ENCODE measurements around the gene TDRD10.
A peak's percentile ranks its signal among the peaks of the same experiment; 100 is the strongest.

Gene TDRD10

GRCh38 chr1:154536570-154536969 is 34.6 kb downstream of the TDRD10 start:
- peaks cover 7% of the 10 kb centered on the region for H3K27me3 ChIP-seq (replicated peaks)
- in situ Hi-C loops (cut with HindIII; ENCODE audit: low pct_ligation_motif_present, low sequenced_read_pairs) = no loop called here
- DNase-seq = no peak

GRCh38 chr1:154539486-154540483 is 37.8 kb downstream of the TDRD10 start:
- TF ChIP-seq CTCF (IDR thresholded peaks at IDR 0.05; ENCODE audit: low read depth, low read length, missing control alignments) = no peak
- H3K27ac ChIP-seq = no peak overlapping the region
- no peaks in the 10 kb centered on the region for H3K36me3 ChIP-seq (replicated peaks)
- DNase-seq = no peak
- H3K27me3 ChIP-seq (replicated peaks) = peaks cover 12% of the 10 kb centered on the region
- in situ Hi-C loops (cut with HindIII; ENCODE audit: low pct_ligation_motif_present, low sequenced_read_pairs) = no loop called here
- H3K4me3 ChIP-seq (ENCODE audit: low read depth, low read length) = no peak overlapping the region

More at GRCh38 chr1:154536570-154536969, 34.6 kb downstream of the TDRD10 start:
- Histone ChIP-seq H3K4me3 (ENCODE audit: low read depth, low read length) (no peak overlapping the region), H3K36me3 (replicated peaks) (no peaks in the 10 kb centered on the region), H3K27ac (no peak overlapping the region)
- no peak for TF ChIP-seq CTCF (IDR thresholded peaks at IDR 0.05; ENCODE audit: low read depth, low read length, missing control alignments)

GRCh38 chr1:154541231-154541630 is 39.2 kb downstream of the TDRD10 start:
- Histone ChIP-seq H3K27ac (no peak overlapping the region), H3K27me3 (replicated peaks) (peaks cover 12% of the 10 kb centered on the region), H3K36me3 (replicated peaks) (no peaks in the 10 kb centered on the region), H3K4me3 (ENCODE audit: low read depth, low read length) (no peak overlapping the region)
- no peak for DNase-seq
- no peak for TF ChIP-seq CTCF (IDR thresholded peaks at IDR 0.05; ENCODE audit: low read depth, low read length, missing control alignments)
- in situ Hi-C loops (cut with HindIII; ENCODE audit: low pct_ligation_motif_present, low sequenced_read_pairs) = no loop called here

- Histone ChIP-seq H3K4me3 (ENCODE audit: low read depth, low read length) (no peak overlapping the region), H3K27me3 (replicated peaks) (peaks cover 6% of the 10 kb centered on the region), H3K36me3 (replicated peaks) (peaks cover 23% of the 10 kb centered on the region), H3K27ac (no peak overlapping the region)
- peak; percentile 38 for DNase-seq
- TF ChIP-seq CTCF (IDR thresholded peaks at IDR 0.05; ENCODE audit: low read depth, low read length, missing control alignments) = peak; percentile 91
- in situ Hi-C loops (cut with HindIII; ENCODE audit: low pct_ligation_motif_present, low sequenced_read_pairs) = no loop called here
Measured at GRCh38 chr1:154546264-154547063, 44.4 kb downstream of the TDRD10 start.

GRCh38 chr1:154547105-154547732 is 45.2 kb downstream of the TDRD10 start:
- TF ChIP-seq CTCF (IDR thresholded peaks at IDR 0.05; ENCODE audit: low read depth, low read length, missing control alignments) = no peak
- in situ Hi-C loops (cut with HindIII; ENCODE audit: low pct_ligation_motif_present, low sequenced_read_pairs) = no loop called here
- no peak for DNase-seq

More at GRCh38 chr1:154547105-154547732, 45.2 kb downstream of the TDRD10 start:
- H3K36me3 ChIP-seq (replicated peaks) = peaks cover 31% of the 10 kb centered on the region
- no peaks in the 10 kb centered on the region for H3K27me3 ChIP-seq (replicated peaks)
- H3K27ac ChIP-seq = no peak overlapping the region
- no peak overlapping the region for H3K4me3 ChIP-seq (ENCODE audit: low read depth, low read length)

All from brain microvascular endothelial cell (primary cell).